ENCODE measurements around the gene SETD2. TPM values are rescaled to one million over a fixed set of nuclear protein-coding genes. Genes with fewer than 3 reads are reported as not detected.

The SETD2 gene
- polyA plus RNA-seq, 1 experiment: 30.8 TPM

DNA sequence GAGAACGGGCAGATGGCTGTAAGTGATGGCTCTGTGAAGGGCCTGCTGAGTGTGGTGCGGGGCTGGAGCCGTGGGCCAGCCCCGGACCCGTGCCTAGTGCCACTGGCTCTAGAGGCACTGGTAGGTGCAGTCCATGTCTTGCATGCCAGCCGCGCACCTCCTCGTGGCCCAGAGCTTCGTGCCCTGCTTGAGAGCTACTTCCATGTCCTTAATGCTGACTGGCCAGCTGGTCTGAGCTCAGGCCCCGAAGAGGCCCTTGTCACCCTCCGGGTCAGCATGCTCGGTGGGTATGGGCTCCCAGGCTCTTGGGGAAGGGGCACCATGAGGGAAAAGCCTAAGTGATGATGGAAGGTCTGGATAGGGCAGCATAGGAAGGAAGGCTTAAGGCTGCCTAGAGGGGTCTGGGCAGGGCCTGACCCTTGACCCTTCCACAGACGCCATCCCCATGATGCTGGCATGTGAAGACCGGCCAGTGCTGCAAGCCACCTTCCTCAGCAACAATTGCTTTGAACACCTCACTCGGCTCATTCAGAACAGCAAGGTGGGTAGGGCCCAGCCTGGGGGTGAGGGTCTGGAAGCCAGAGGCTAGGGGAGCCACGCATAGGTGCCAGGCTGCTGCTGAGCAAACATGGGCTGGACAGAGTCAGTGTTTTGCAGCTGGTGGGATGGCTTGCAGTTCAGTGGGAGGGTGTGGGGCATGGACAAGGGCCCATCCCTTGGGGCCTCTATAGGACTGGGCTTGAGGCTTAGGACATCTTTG is 172.3 kb downstream of the SETD2 start:
- Histone ChIP-seq H3K4me3 (ENCODE audit: low read depth, low read length) (no peak overlapping the region), H3K9me3 (ENCODE audit: control insufficient read depth, insufficient read depth, low read length) (no peaks in the 10 kb centered on the region; the same call in 1 of the 2 replicates), H3K27me3 (ENCODE audit: control insufficient read depth, insufficient read depth, low read length) (no peaks in the 10 kb centered on the region), H3K27ac (ENCODE audit: low read depth, low read length) (no peak overlapping the region)
- ChIA-PET POLR2A (interaction anchor here (1.0 to 1.6 kb wide), 2 partner anchors 10 to 18 kb away, joined by 3 read pairs; no protein-coding TSS in a partner anchor), CTCF (no interaction called here)
- DNase-seq (ENCODE audit: low read depth, low spot score): no peak
- TF ChIP-seq, protein P1, sequence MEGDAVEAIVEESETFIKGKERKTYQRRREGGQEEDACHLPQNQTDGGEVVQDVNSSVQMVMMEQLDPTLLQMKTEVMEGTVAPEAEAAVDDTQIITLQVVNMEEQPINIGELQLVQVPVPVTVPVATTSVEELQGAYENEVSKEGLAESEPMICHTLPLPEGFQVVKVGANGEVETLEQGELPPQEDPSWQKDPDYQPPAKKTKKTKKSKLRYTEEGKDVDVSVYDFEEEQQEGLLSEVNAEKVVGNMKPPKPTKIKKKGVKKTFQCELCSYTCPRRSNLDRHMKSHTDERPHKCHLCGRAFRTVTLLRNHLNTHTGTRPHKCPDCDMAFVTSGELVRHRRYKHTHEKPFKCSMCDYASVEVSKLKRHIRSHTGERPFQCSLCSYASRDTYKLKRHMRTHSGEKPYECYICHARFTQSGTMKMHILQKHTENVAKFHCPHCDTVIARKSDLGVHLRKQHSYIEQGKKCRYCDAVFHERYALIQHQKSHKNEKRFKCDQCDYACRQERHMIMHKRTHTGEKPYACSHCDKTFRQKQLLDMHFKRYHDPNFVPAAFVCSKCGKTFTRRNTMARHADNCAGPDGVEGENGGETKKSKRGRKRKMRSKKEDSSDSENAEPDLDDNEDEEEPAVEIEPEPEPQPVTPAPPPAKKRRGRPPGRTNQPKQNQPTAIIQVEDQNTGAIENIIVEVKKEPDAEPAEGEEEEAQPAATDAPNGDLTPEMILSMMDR (IDR thresholded peaks at IDR 0.05; ENCODE audit: low read depth, low read length): no peak

DNA sequence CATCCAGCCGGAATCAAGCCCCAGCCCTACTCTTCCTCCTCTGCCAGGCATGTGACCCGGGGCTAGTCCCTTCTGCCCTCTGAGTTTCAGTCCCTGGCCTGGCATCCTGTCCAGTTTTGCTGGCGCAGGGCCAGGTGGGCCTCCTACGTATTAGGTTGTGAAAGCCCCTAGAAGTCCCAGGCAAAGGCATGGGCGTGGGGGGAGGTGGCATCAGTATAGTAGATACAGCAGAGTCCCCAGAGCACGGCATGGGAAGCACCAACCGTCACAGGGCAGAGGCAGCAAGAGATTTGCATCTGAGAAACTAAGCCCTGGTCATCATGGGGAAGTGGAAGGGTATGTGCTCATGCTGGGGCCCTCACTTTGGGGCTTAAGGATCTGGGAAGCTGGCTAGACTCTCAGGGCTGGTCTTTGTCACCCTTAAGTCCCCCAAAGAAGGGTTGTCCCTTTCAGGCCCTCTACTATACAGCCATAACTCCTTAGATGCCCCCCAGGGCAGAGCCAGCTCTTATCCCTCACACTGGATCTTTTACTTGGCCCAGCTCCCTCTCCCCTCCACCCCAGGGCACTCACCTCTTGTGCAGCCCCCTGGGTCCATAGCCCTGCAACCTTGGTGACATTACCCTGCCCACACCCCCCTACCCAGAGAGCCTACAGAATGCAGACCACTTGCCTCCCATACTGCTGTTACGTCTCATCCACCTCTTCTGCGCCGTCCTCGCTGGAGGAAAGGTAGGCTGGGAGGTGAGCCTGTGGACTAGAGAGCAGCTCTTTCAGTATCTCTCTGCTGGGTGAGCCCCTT is 173.1 kb downstream of the SETD2 start:
- TF ChIP-seq, protein P1 (IDR thresholded peaks at IDR 0.05; ENCODE audit: low read depth, low read length): no peak
- CTCF ChIA-PET: no interaction called here
- H3K27me3 ChIP-seq (ENCODE audit: control insufficient read depth, insufficient read depth, low read length): no peaks in the 10 kb centered on the region
- H3K4me3 ChIP-seq (ENCODE audit: low read depth, low read length): no peak overlapping the region
- POLR2A ChIA-PET: interaction anchor here (1.6 kb wide), 1 partner anchor 9 kb away, joined by 3 read pairs; no protein-coding TSS in a partner anchor
- no peaks in the 10 kb centered on the region; the same call in 1 of the 2 replicates for H3K9me3 ChIP-seq (ENCODE audit: control insufficient read depth, insufficient read depth, low read length)
- H3K27ac ChIP-seq (ENCODE audit: low read depth, low read length): no peak overlapping the region
- no peak for DNase-seq (ENCODE audit: low read depth, low spot score)

GRCh38 chr3:46989146-46989810 is 174.6 kb downstream of the SETD2 start:
- ChIA-PET CTCF (no interaction called here), POLR2A (no interaction called here)
- TF ChIP-seq, protein P1 (IDR thresholded peaks at IDR 0.05; ENCODE audit: low read depth, low read length): no peak
- Histone ChIP-seq H3K4me3 (ENCODE audit: low read depth, low read length) (no peak overlapping the region), H3K27me3 (ENCODE audit: control insufficient read depth, insufficient read depth, low read length) (no peaks in the 10 kb centered on the region), H3K9me3 (ENCODE audit: control insufficient read depth, insufficient read depth, low read length) (no peaks in the 10 kb centered on the region; the same call in 1 of the 2 replicates), H3K27ac (ENCODE audit: low read depth, low read length) (no peak overlapping the region)
- no peak for DNase-seq (ENCODE audit: low read depth, low spot score)

GRCh38 chr3:46988616-46989015 is 175.3 kb downstream of the SETD2 start:
- Histone ChIP-seq H3K4me3 (ENCODE audit: low read depth, low read length) (no peak overlapping the region), H3K27me3 (ENCODE audit: control insufficient read depth, insufficient read depth, low read length) (no peaks in the 10 kb centered on the region), H3K9me3 (ENCODE audit: control insufficient read depth, insufficient read depth, low read length) (no peaks in the 10 kb centered on the region; the same call in 1 of the 2 replicates), H3K27ac (ENCODE audit: low read depth, low read length) (no peak overlapping the region)
- no peak for DNase-seq (ENCODE audit: low read depth, low spot score)
- POLR2A ChIA-PET: no interaction called here
- CTCF ChIA-PET: no interaction called here
- TF ChIP-seq, protein P1 (IDR thresholded peaks at IDR 0.05; ENCODE audit: low read depth, low read length): no peak
